ENCODE measurements around the gene BCAS4.

BCAS4 gene

DNA sequence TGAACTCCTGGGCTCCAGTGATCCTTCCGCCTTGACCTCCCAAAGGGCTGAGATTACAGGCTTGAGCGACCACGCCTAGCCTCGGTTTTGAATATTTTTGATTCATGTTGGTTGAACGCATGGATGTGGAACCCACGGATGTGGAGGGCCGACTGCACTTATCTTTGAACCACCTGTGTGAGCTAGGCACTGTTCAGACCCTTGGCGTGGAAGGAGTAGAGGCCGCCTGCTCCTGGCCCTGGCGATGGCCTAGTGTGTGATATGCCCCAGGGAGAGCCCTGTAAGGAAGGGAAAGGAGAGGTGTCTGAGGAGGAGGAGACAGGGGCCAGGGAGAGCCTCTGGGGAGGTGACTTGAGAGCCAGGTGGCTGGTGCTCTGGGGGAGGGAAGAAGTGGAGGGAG, 64.3 kb downstream of the BCAS4 start:
- no peak for TF ChIP-seq ZNF384 (IDR thresholded peaks at IDR 0.05)
- no peak for TF ChIP-seq BHLHE40 (IDR thresholded peaks at IDR 0.05; ENCODE audit: borderline replicate concordance)
- TF ChIP-seq FOXK2 (IDR thresholded peaks at IDR 0.05) = no peak
- TF ChIP-seq LEF1 (IDR thresholded peaks at IDR 0.05; ENCODE audit: borderline replicate concordance) = no peak
- no peak for TF ChIP-seq NFRKB (IDR thresholded peaks at IDR 0.05)
- no peak for TF ChIP-seq HDGF (IDR thresholded peaks at IDR 0.05; ENCODE audit: borderline replicate concordance)
- TF ChIP-seq, protein P1, sequence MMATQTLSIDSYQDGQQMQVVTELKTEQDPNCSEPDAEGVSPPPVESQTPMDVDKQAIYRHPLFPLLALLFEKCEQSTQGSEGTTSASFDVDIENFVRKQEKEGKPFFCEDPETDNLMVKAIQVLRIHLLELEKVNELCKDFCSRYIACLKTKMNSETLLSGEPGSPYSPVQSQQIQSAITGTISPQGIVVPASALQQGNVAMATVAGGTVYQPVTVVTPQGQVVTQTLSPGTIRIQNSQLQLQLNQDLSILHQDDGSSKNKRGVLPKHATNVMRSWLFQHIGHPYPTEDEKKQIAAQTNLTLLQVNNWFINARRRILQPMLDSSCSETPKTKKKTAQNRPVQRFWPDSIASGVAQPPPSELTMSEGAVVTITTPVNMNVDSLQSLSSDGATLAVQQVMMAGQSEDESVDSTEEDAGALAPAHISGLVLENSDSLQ (IDR thresholded peaks at IDR 0.05) = no peak
- no peak for TF ChIP-seq TARDBP (IDR thresholded peaks at IDR 0.05)
- no peak for TF ChIP-seq ARNT (IDR thresholded peaks at IDR 0.05)
- no peak for TF ChIP-seq SP1 (IDR thresholded peaks at IDR 0.05)
- TF ChIP-seq SUZ12 (IDR thresholded peaks at IDR 0.05) = no peak
- TF ChIP-seq FOXA1 (IDR thresholded peaks at IDR 0.05) = no peak
- no peak for TF ChIP-seq FOXM1 (IDR thresholded peaks at IDR 0.05; ENCODE audit: borderline replicate concordance)
- no peak for TF ChIP-seq L3MBTL2 (conservative IDR thresholded peaks at IDR 0.05)
- TF ChIP-seq ELF4 (IDR thresholded peaks at IDR 0.05) = no peak
- TF ChIP-seq CTBP1 (IDR thresholded peaks at IDR 0.05; ENCODE audit: borderline replicate concordance) = no peak
- ChIA-PET CTCF (no interaction called here), POLR2A (no interaction called here)
- DNase-seq (ENCODE audit: extremely low spot score) = no peak

DNA sequence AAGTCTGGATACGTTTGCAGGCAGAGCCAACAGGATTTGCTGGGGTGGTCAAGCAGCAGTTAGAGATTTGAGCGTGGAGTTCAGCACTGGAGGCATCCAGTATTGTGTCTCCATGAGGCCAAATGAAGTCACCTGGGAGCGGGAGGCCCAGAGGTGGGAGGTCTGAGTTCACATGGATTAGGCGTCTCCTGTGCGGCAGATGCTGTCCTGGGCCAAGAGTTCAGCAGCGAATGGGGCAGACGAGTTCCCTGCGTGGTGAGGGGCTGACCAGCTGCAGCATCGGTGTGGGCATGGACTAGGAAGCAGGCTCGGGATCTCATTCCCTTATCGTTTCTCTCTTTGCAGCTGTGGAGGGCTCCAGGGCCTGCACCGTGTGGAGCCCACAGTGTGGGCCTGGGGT, 66.2 kb downstream of the BCAS4 start:
- POLR2A ChIA-PET = interaction anchor here (0.7 kb wide), 1 partner anchor 70 kb away, joined by 3 read pairs; the partner anchor contains the start of gene ADNP
- no peak for DNase-seq (ENCODE audit: extremely low spot score)
- CTCF ChIA-PET = no interaction called here

DNA sequence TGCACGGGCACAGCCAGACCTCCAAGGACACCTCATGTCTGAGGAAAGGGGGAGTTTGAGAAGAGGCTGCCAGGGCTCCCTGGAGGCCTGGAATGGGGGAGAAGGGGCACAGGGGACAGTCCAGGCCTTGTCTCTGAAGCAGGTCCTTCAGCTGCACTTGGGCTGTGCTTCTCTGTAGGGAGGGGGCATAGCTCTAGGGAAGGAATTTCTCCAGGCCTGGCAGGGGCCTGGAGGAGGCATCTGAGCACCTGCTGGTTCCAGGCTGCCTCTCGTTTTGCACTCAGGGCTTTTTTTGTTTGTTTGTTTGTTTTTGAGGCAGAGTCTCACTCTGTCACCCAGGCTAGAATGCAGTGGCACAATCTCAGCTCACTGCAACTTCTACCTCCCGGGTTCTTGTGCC, 67.7 kb downstream of the BCAS4 start:
- POLR2A ChIA-PET = no interaction called here
- CTCF ChIA-PET = no interaction called here
- TF ChIP-seq SP1 (IDR thresholded peaks at IDR 0.05) = no peak
- TF ChIP-seq TARDBP (IDR thresholded peaks at IDR 0.05) = no peak
- TF ChIP-seq ARNT (IDR thresholded peaks at IDR 0.05) = no peak
- TF ChIP-seq CTBP1 (IDR thresholded peaks at IDR 0.05; ENCODE audit: borderline replicate concordance) = no peak
- DNase-seq (ENCODE audit: extremely low spot score) = no peak

More for the DNA sequence above, 66.2 kb downstream of the BCAS4 start:
- TF ChIP-seq L3MBTL2 (conservative IDR thresholded peaks at IDR 0.05) (no peak), FOXM1 (IDR thresholded peaks at IDR 0.05; ENCODE audit: borderline replicate concordance) (no peak), NFRKB (IDR thresholded peaks at IDR 0.05) (no peak), SUZ12 (IDR thresholded peaks at IDR 0.05) (no peak), HDGF (IDR thresholded peaks at IDR 0.05; ENCODE audit: borderline replicate concordance) (no peak), BHLHE40 (IDR thresholded peaks at IDR 0.05; ENCODE audit: borderline replicate concordance) (no peak), FOXK2 (IDR thresholded peaks at IDR 0.05) (no peak)

DNA sequence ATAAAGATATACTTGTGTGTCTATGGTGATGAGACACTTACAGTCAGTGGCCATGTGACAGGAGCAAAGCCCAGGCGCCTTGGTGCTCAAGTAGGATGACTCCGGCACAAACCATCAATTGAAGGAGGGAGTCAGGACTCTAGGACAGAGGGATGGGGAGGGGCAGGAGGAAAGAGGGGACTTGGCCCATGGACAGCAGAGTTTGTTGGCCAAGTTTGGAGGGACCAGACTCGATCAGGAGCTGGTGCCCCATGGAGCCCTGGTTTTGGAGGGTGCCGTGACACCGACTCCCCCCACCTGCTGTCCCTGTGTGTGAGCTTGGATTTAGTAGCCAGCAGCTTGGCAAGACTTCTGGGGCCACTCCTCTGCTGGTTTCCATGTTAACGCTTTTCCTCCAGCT, 70.3 kb downstream of the BCAS4 start:
- POLR2A ChIA-PET = no interaction called here
- CTCF ChIA-PET = interaction anchor here (0.5 to 1.6 kb wide), 2 partner anchors 9 to 11 kb away, joined by 3 read pairs; no protein-coding TSS in a partner anchor
- TF ChIP-seq NFRKB (IDR thresholded peaks at IDR 0.05) (no peak), FOXM1 (IDR thresholded peaks at IDR 0.05; ENCODE audit: borderline replicate concordance) (no peak), CTBP1 (IDR thresholded peaks at IDR 0.05; ENCODE audit: borderline replicate concordance) (no peak), ZNF384 (IDR thresholded peaks at IDR 0.05) (no peak), L3MBTL2 (conservative IDR thresholded peaks at IDR 0.05) (no peak), ELF4 (IDR thresholded peaks at IDR 0.05) (no peak), LEF1 (IDR thresholded peaks at IDR 0.05; ENCODE audit: borderline replicate concordance) (no peak), BHLHE40 (IDR thresholded peaks at IDR 0.05; ENCODE audit: borderline replicate concordance) (no peak), SP1 (IDR thresholded peaks at IDR 0.05) (no peak)
- TF ChIP-seq, protein P1 (IDR thresholded peaks at IDR 0.05) = no peak
- no peak for DNase-seq (ENCODE audit: extremely low spot score)

DNA sequence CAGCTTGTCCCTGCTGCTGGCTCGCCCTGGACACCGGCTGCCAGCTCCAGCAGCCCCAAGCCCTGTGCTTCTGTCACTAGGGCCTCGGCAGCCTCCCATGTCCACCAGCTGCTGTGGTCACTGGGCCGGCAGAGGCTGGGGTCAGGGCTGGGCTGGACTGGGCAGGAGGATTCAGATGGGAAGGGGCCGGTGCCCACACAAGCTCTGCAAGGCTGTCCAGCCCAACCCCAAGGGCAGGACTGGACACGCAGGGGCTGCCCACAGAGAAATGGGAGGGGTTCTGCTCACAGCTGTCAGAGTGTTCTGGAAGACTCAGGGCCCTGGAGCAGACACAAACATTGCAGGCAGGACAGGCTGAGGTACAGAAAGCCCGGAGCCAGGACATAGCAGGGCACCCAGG, 70.7 kb downstream of the BCAS4 start:
- CTCF ChIA-PET = interaction anchor here (0.5 to 1.6 kb wide), 2 partner anchors 9 to 11 kb away, joined by 3 read pairs; no protein-coding TSS in a partner anchor
- TF ChIP-seq FOXK2 (IDR thresholded peaks at IDR 0.05) (no peak), SUZ12 (IDR thresholded peaks at IDR 0.05) (no peak), CTBP1 (IDR thresholded peaks at IDR 0.05; ENCODE audit: borderline replicate concordance) (no peak), FOXM1 (IDR thresholded peaks at IDR 0.05; ENCODE audit: borderline replicate concordance) (no peak), BHLHE40 (IDR thresholded peaks at IDR 0.05; ENCODE audit: borderline replicate concordance) (no peak), HDGF (IDR thresholded peaks at IDR 0.05; ENCODE audit: borderline replicate concordance) (no peak), ELF4 (IDR thresholded peaks at IDR 0.05) (no peak), ARNT (IDR thresholded peaks at IDR 0.05) (no peak), SP1 (IDR thresholded peaks at IDR 0.05) (no peak), NFRKB (IDR thresholded peaks at IDR 0.05) (no peak), FOXA1 (IDR thresholded peaks at IDR 0.05) (no peak), ZNF384 (IDR thresholded peaks at IDR 0.05) (no peak), L3MBTL2 (conservative IDR thresholded peaks at IDR 0.05) (no peak), TARDBP (IDR thresholded peaks at IDR 0.05) (no peak), LEF1 (IDR thresholded peaks at IDR 0.05; ENCODE audit: borderline replicate concordance) (no peak)
- TF ChIP-seq, protein P1 (IDR thresholded peaks at IDR 0.05) = no peak
- POLR2A ChIA-PET = no interaction called here
- no peak for DNase-seq (ENCODE audit: extremely low spot score)

DNA sequence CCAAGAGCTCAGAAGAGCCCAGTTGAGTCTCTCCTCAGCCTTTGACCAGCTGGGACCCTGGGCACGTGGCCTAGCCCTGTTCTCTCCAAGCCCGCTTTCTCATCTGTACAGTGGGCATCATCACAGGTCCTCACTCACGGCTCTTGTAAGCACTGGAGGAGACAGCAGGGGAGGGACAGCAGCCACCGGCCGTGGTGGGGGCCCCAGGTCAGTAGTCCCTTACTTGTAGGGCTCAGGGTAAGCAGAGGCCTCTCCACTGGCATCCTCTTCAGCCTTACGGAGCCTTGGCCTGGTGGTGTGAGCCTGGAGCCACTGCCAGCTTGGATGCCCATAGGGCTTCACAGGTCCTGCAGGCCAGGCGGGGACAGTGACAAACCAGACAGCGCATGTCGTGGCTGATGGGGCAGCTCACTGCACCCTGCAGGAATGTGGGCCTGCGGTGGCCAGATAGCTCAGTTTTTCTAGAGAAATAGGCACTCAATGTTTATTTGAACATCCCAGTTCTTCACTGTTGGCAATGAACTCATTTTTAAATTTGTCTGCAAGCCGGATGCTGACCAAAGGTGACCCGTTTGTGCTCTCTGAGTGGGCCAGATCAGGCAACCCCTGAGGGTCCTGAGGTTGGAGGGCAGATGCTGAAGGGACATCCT, 71.3 kb downstream of the BCAS4 start:
- no peak for TF ChIP-seq LEF1 (IDR thresholded peaks at IDR 0.05; ENCODE audit: borderline replicate concordance)
- no peak for TF ChIP-seq FOXA1 (IDR thresholded peaks at IDR 0.05)
- TF ChIP-seq TARDBP (IDR thresholded peaks at IDR 0.05) = no peak
- no peak for TF ChIP-seq FOXM1 (IDR thresholded peaks at IDR 0.05; ENCODE audit: borderline replicate concordance)
- TF ChIP-seq FOXK2 (IDR thresholded peaks at IDR 0.05) = no peak
- no peak for TF ChIP-seq SUZ12 (IDR thresholded peaks at IDR 0.05)
- TF ChIP-seq NFRKB (IDR thresholded peaks at IDR 0.05) = no peak
- TF ChIP-seq SP1 (IDR thresholded peaks at IDR 0.05) = no peak
- no peak for TF ChIP-seq ZNF384 (IDR thresholded peaks at IDR 0.05)
- no peak for TF ChIP-seq L3MBTL2 (conservative IDR thresholded peaks at IDR 0.05)
- no peak for TF ChIP-seq ARNT (IDR thresholded peaks at IDR 0.05)
- no peak for TF ChIP-seq HDGF (IDR thresholded peaks at IDR 0.05; ENCODE audit: borderline replicate concordance)
- TF ChIP-seq BHLHE40 (IDR thresholded peaks at IDR 0.05; ENCODE audit: borderline replicate concordance) = no peak
- no peak for TF ChIP-seq ELF4 (IDR thresholded peaks at IDR 0.05)
- TF ChIP-seq, protein P1 (IDR thresholded peaks at IDR 0.05) = no peak
- TF ChIP-seq CTBP1 (IDR thresholded peaks at IDR 0.05; ENCODE audit: borderline replicate concordance) = no peak
- no peak for DNase-seq (ENCODE audit: extremely low spot score)
- CTCF ChIA-PET = interaction anchor here (1.6 kb wide), 1 partner anchor 10 kb away, joined by 3 read pairs; no protein-coding TSS in a partner anchor
- POLR2A ChIA-PET = no interaction called here
